Mesothelial cell of epicardium (in vitro differentiated cells): ENCODE measurements around the gene TMEM45B. TPM values are rescaled to one million over a fixed set of nuclear protein-coding genes. Genes with fewer than 3 reads are reported as not detected.

ENCODE experiments used
- DNase-seq, 2 experiments: peaks; one replicate each; pipeline ENCODE4 v3.0.0; 2021; ENCODE audit warnings: low spot score in 2 of 2; ENCODE audit not compliant: unreplicated experiment in 2 of 2
- H3K27ac Mint-ChIP-seq: 2 replicates; pipeline ENCODE4 v1.8.0; 2021; ENCODE audit warnings: mixed read lengths
- H3K27me3 Mint-ChIP-seq: 2 replicates; pipeline ENCODE4 v1.8.0; 2021; ENCODE audit warnings: low read depth, mixed read lengths
- H3K36me3 Mint-ChIP-seq: 2 replicates; pipeline ENCODE4 v1.8.0; 2021; ENCODE audit warnings: mixed read lengths
- H3K4me1 Mint-ChIP-seq: 2 replicates; pipeline ENCODE4 v1.8.0; 2021; ENCODE audit warnings: mixed read lengths
- H3K4me3 Mint-ChIP-seq: 2 replicates; pipeline ENCODE4 v1.8.0; 2021; ENCODE audit warnings: mild to moderate bottlenecking, moderate library complexity, mixed read lengths
- H3K9me3 Mint-ChIP-seq: 2 replicates; pipeline ENCODE4 v1.8.0; 2021; ENCODE audit warnings: mixed read lengths
- CTCF ChIP-seq: fragments of 200-600 bp; sonication (generic); IDR thresholded peaks from one replicate; pipeline ENCODE4 v1.5.0; 2021; ENCODE audit warnings: antibody characterized with exemption; ENCODE audit not compliant: unreplicated experiment
- total RNA-seq: library from RNA; stranded (reverse); gene quantifications from 3 replicates; pipeline ENCODE4 v1.2.1, GENCODE V29; 2021

Gene TMEM45B
- total RNA-seq, 1 donor from 2014 or later, result 0.80 TPM

- no peak for DNase-seq
- peaks cover 10% of the 10 kb centered on the region for H3K27me3 Mint-ChIP-seq
- H3K9me3 Mint-ChIP-seq, result no peaks in the 10 kb centered on the region
- TF ChIP-seq CTCF, result no peak
- H3K4me1 Mint-ChIP-seq, result no peaks in the 10 kb centered on the region
- H3K36me3 Mint-ChIP-seq, result no peaks in the 10 kb centered on the region
- no peak overlapping the region for H3K4me3 Mint-ChIP-seq
- H3K27ac Mint-ChIP-seq, result no peak overlapping the region
These were observed 28.0 kb upstream of the TMEM45B start for GRCh38 chr11:129787532-129788155.

GRCh38 chr11:129788278-129788677 is 27.4 kb upstream of the TMEM45B start:
- H3K4me3 Mint-ChIP-seq, result no peak overlapping the region
- H3K9me3 Mint-ChIP-seq, result no peaks in the 10 kb centered on the region
- no peak for TF ChIP-seq CTCF
- H3K36me3 Mint-ChIP-seq, result no peaks in the 10 kb centered on the region
- DNase-seq, result no peak
- H3K27ac Mint-ChIP-seq, result no peak overlapping the region
- H3K27me3 Mint-ChIP-seq, result peaks cover 10% of the 10 kb centered on the region
- H3K4me1 Mint-ChIP-seq, result no peaks in the 10 kb centered on the region

- Mint-ChIP-seq H3K27me3 (peaks cover 10% of the 10 kb centered on the region), H3K36me3 (no peaks in the 10 kb centered on the region)
These were observed 25.5 kb upstream of the TMEM45B start for GRCh38 chr11:129790106-129790505.

GRCh38 chr11:129791515-129791914 is 24.1 kb upstream of the TMEM45B start:
- Mint-ChIP-seq H3K4me3 (no peak overlapping the region), H3K9me3 (peaks cover 13% of the 10 kb centered on the region), H3K27ac (no peak overlapping the region), H3K27me3 (peaks cover 10% of the 10 kb centered on the region), H3K36me3 (no peaks in the 10 kb centered on the region), H3K4me1 (no peaks in the 10 kb centered on the region)
- DNase-seq, result no peak
- no peak for TF ChIP-seq CTCF

More at GRCh38 chr11:129790106-129790505, 25.5 kb upstream of the TMEM45B start:
- H3K27ac Mint-ChIP-seq, result no peak overlapping the region
- H3K9me3 Mint-ChIP-seq, result peaks cover 4% of the 10 kb centered on the region
- TF ChIP-seq CTCF, result no peak
- H3K4me3 Mint-ChIP-seq, result no peak overlapping the region
- no peak for DNase-seq
- H3K4me1 Mint-ChIP-seq, result no peaks in the 10 kb centered on the region

GRCh38 chr11:129792663-129793062 is 23.0 kb upstream of the TMEM45B start:
- Mint-ChIP-seq H3K9me3 (peaks cover 13% of the 10 kb centered on the region), H3K27me3 (peaks cover 10% of the 10 kb centered on the region), H3K27ac (no peak overlapping the region), H3K4me3 (no peak overlapping the region), H3K4me1 (no peaks in the 10 kb centered on the region), H3K36me3 (no peaks in the 10 kb centered on the region)
- TF ChIP-seq CTCF, result no peak
- DNase-seq, result no peak
